Progenitor cell of endocrine pancreas (in vitro differentiated cells): ENCODE data around the gene RPS5. TPM values are rescaled to one million over a fixed set of nuclear protein-coding genes. Genes with fewer than 3 reads are reported as not detected.
A peak's percentile ranks its signal among the peaks of the same experiment; 100 is the strongest.

ENCODE experiments used
- DNase-seq: peaks from one replicate; pipeline ENCODE4 v3.0.0; 2021; ENCODE audit warnings: low spot score; ENCODE audit not compliant: unreplicated experiment
- H3K27ac Mint-ChIP-seq: 2 replicates; pipeline ENCODE4 v1.8.0; 2021; ENCODE audit warnings: mild to moderate bottlenecking, moderate library complexity, mixed read lengths
- H3K27me3 Mint-ChIP-seq: 2 replicates; pipeline ENCODE4 v1.8.0; 2021; ENCODE audit warnings: mixed read lengths
- H3K36me3 Mint-ChIP-seq: 2 replicates; pipeline ENCODE4 v1.8.0; 2022; ENCODE audit warnings: mixed read lengths; ENCODE audit not compliant: insufficient read depth
- H3K4me1 Mint-ChIP-seq: 2 replicates; pipeline ENCODE4 v1.8.0; 2021; ENCODE audit warnings: low read depth, mixed read lengths
- H3K4me3 Mint-ChIP-seq: 2 replicates; pipeline ENCODE4 v1.8.0; 2021; ENCODE audit warnings: low read depth, mild to moderate bottlenecking, moderate library complexity, mixed read lengths
- H3K9me3 Mint-ChIP-seq: 2 replicates; pipeline ENCODE4 v1.8.0; 2021; ENCODE audit warnings: low read depth, mixed read lengths
- total RNA-seq: library from RNA; stranded (reverse); gene quantifications from 2 replicates; pipeline ENCODE4 v1.2.1, GENCODE V29; 2021
- TF ChIP-seq, protein P1 (sequence below): fragments of 200-600 bp; sonication (generic); IDR thresholded peaks from one replicate; pipeline ENCODE4 v1.5.0; 2021; ENCODE audit warnings: antibody characterized with exemption, mild to moderate bottlenecking; ENCODE audit not compliant: unreplicated experiment

Gene RPS5
- total RNA-seq, 1 donor from 2014 or later: 1,006 TPM

DNA sequence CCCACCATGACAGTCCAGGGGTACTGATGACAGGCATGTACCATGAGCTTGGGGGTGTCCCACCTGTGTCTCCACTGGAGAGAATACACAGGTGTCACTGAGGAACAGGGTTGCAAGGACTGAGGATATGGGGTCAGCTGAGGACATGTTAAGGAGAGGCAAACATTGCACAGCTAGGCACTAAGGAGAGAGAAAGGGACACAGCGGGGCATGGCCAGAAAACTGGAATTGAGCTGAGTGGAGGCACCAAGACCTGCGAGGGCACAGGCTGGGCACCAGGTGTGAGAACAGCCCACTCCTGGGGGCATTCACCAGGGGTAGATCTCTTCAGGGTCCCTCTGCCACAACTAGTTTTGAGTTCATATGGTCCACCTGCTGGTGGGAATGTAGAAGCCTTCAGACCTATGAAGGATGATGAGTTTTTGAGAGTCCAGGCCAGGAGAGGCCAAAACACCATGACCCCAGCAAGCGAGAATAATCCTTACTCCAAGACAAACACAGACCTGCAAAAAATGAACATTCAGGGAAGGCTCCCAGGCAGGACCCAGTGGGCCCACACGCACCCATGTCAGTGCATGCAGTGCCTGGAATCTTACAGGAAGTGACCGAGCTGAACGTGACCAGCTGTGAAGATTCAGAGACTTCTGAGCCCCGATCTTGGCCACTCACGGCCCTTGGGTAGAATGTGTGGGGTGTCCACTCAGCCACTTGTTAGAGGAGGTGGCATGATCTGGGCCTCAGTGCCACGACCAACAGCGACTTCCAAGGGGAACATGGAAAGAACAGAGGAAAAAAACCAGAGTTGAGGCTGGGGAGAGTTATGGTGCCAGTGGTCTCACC, 20.0 kb downstream of the RPS5 start:
- TF ChIP-seq, protein P1, sequence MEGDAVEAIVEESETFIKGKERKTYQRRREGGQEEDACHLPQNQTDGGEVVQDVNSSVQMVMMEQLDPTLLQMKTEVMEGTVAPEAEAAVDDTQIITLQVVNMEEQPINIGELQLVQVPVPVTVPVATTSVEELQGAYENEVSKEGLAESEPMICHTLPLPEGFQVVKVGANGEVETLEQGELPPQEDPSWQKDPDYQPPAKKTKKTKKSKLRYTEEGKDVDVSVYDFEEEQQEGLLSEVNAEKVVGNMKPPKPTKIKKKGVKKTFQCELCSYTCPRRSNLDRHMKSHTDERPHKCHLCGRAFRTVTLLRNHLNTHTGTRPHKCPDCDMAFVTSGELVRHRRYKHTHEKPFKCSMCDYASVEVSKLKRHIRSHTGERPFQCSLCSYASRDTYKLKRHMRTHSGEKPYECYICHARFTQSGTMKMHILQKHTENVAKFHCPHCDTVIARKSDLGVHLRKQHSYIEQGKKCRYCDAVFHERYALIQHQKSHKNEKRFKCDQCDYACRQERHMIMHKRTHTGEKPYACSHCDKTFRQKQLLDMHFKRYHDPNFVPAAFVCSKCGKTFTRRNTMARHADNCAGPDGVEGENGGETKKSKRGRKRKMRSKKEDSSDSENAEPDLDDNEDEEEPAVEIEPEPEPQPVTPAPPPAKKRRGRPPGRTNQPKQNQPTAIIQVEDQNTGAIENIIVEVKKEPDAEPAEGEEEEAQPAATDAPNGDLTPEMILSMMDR: peak; percentile 53
- Mint-ChIP-seq H3K4me3 (peak overlapping the region; percentile 82), H3K4me1 (peaks cover 25% of the 10 kb centered on the region), H3K27ac (peak overlapping the region; percentile 97), H3K9me3 (no peaks in the 10 kb centered on the region), H3K36me3 (no peaks in the 10 kb centered on the region), H3K27me3 (no peaks in the 10 kb centered on the region)
- DNase-seq: no peak

DNA sequence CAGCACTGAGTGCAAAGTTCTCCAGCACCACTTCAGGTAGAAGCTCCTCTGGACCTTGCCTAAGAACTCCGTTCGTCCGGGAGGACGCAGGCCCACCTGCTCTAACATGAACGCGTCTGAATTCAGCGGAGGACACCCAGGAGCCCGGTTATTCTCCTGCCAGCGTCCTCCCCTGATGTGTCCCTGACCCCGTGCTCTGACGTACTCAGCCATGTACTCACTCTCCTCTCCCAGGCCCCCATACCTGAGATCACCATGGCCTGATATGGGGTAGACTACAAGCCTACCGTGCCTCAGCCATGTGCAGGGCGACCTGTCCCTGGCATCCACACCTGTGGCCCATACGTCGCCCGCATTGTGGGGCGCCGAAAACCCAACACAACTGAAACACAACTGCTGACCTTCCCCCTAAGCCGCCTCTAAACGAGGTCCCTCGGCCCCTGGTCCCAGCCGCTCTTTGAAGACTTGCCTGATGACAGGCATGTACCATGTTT, 20.6 kb downstream of the RPS5 start:
- DNase-seq: no peak
- H3K36me3 Mint-ChIP-seq: peaks cover 2% of the 10 kb centered on the region
- H3K9me3 Mint-ChIP-seq: no peaks in the 10 kb centered on the region
- TF ChIP-seq, protein P1: no peak
- no peaks in the 10 kb centered on the region for H3K27me3 Mint-ChIP-seq
- H3K4me3 Mint-ChIP-seq: peak overlapping the region; percentile 82
- peaks cover 23% of the 10 kb centered on the region for H3K4me1 Mint-ChIP-seq
- H3K27ac Mint-ChIP-seq: peak overlapping the region; percentile 97

DNA sequence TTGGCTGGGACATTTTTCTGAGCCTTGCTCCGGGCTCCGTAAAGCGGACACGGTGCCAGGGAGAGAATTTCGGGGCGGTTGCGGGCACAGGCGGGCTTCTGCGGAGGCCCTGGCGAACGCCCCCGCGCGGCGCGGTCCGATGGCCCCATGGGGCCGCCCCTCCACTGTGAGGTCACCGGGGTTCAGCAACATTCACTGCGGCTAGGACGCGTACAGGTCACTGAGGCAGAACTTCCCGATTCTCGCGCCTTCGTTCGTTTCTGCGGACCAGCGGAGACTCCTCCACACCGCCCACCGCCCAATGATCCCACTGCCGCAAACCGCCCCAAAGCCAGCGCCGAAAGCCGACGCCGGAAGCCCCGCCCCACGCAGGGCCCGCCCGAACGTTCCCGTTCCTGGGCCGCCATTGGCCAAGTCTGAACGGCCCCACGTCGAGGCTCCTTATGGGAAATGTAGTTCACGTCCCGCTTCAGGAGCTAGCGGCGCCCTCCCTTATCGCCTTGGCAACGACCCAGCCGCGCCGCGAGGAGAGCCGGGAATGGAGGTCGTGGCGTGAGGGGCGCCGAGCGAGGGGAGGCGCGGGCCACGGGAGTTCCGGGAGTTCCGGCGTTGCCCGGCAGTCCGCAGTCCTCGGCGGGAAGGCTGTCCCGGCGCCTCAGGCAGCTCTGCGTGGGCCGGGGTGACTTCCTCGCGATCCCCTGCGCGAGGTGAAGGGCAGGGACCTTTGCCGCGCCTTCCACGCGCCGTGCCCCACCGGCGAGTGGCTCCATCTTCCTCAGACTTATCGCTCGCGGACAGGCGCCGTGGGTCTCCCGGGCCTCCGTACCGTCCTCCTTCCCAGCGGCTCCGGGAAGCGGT, 21.3 kb downstream of the RPS5 start, which contains the start of gene ZNF584:
TSS of gene ZNF584 (plus strand) at position 498 of the 858 bp plus-strand sequence. CDS start 499 bp downstream, outside the sequence.
- H3K9me3 Mint-ChIP-seq: no peaks in the 10 kb centered on the region
- peak; percentile 91 for DNase-seq
- TF ChIP-seq, protein P1: no peak
- peaks cover 23% of the 10 kb centered on the region for H3K4me1 Mint-ChIP-seq
- no peaks in the 10 kb centered on the region for H3K27me3 Mint-ChIP-seq
- peaks cover 4% of the 10 kb centered on the region for H3K36me3 Mint-ChIP-seq
- peak within 1 kb of the TSS; percentile 82 for H3K4me3 Mint-ChIP-seq
- H3K27ac Mint-ChIP-seq: peak within 1 kb of the TSS; percentile 97

DNA sequence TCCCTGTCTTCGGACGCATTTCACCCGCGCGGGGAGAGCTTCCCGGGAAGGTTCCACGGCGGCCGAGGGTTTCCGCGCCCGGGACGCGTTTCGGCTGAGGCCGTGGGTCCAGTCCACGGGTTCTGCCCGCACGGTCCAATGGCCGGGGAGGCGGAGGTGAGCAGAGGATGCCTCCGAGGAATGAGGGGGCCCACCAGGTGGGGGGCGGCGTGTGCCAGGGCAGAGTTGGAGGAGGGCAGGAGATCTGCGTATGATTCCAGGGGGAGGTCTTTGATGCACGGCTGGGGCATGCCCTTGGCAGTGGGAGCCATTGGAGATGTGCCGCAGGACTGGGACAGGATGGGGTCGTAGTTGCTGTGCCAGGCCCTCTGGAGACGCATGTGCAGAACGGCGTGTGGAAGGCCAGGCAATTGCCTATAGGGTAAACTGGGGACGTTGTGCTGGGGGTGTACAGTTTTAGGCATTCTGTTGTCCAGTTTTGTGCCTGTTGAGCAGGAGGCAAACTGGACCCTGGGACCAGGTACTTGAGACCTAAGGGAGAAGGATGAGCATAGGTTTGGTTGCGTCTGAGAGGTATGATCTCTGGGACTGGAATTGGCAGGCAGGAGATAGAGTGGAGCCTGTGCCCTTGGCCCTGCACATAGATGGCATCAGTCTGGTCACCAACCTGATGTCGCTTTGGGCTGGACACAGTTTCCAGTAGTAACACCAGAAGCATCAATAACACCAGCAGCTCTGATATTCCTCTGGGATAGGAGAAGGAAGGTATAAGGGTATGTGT, 22.1 kb downstream of the RPS5 start:
- Mint-ChIP-seq H3K27me3 (no peaks in the 10 kb centered on the region), H3K36me3 (peaks cover 6% of the 10 kb centered on the region), H3K27ac (peak overlapping the region; percentile 11), H3K4me1 (peaks cover 19% of the 10 kb centered on the region), H3K9me3 (no peaks in the 10 kb centered on the region), H3K4me3 (peak overlapping the region; percentile 82)
- no peak for DNase-seq
- TF ChIP-seq, protein P1: no peak
